ENCODE measurements around the gene EIF4E. TPM values are rescaled to one million over a fixed set of nuclear protein-coding genes. Genes with fewer than 3 reads are reported as not detected.
"Not testable (repeated sequence)": the region's sequence is repeated elsewhere in the genome, so short reads cannot be mapped to it uniquely, and the experiment has no call there.

Gene EIF4E
- total RNA-seq, 4 donors from 2014 or later = 24.6 to 149 (median 87.9) TPM

- H3K4me1 ChIP-seq = no peaks in the 10 kb centered on the region
- H3K36me3 ChIP-seq = no peaks in the 10 kb centered on the region
- intact Hi-C loops (cut with DNase I; ENCODE audit: low total_unique reads) = no loop called here
- no peak for DNase-seq
- TF ChIP-seq CTCF (IDR thresholded peaks at IDR 0.05) (no peak), POLR2A (IDR thresholded peaks at IDR 0.05) (no peak)
- no peaks in the 10 kb centered on the region for H3K27me3 ChIP-seq
- H3K9me3 ChIP-seq = no peaks in the 10 kb centered on the region
- H3K27ac ChIP-seq = no peak overlapping the region
- H3K4me3 ChIP-seq = no peak overlapping the region
Measured at GRCh38 chr4:98921292-98921691, 7.6 kb downstream of the EIF4E start.

GRCh38 chr4:98919996-98920395, 8.9 kb downstream of the EIF4E start:
- H3K9me3 ChIP-seq = no peaks in the 10 kb centered on the region
- H3K4me1 ChIP-seq = no peaks in the 10 kb centered on the region
- H3K36me3 ChIP-seq = no peaks in the 10 kb centered on the region
- H3K27me3 ChIP-seq = no peaks in the 10 kb centered on the region
- H3K27ac ChIP-seq = no peak overlapping the region
- H3K4me3 ChIP-seq = no peak overlapping the region
- intact Hi-C loops (cut with DNase I; ENCODE audit: low total_unique reads) = no loop called here
- TF ChIP-seq CTCF (IDR thresholded peaks at IDR 0.05) = no peak
- no peak for TF ChIP-seq POLR2A (IDR thresholded peaks at IDR 0.05)
- no peak for DNase-seq

DNA sequence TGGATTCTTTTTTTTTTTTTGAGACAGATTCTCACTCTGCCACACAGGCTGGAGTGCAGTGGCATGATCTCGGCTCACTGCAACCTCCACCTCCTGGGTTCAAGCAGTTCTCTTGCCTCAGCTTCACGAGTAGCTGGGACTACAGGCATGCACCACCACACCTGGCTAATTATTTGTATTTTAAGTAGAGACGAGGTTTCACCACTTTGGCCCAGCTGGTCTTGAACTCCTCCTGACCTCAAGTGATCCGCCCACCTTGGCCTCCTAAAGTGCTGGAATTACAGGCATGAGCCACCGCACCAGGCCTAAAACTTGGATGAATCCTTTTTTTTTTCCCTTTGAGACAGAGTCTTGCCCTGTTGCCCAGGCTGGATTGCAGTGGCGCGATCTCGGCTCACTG, 18.2 kb downstream of the EIF4E start:
- H3K9me3 ChIP-seq; H3K36me3 ChIP-seq; intact Hi-C loops (cut with DNase I; ENCODE audit: low total_unique reads); H3K27ac ChIP-seq; H3K4me3 ChIP-seq; H3K4me1 ChIP-seq; H3K27me3 ChIP-seq; DNase-seq: not testable (repeated sequence)

GRCh38 chr4:98909646-98910401, 19.1 kb downstream of the EIF4E start:
- no peak overlapping the region for H3K27ac ChIP-seq
- no peak overlapping the region for H3K4me3 ChIP-seq
- no peaks in the 10 kb centered on the region for H3K9me3 ChIP-seq
- intact Hi-C loops (cut with DNase I; ENCODE audit: low total_unique reads) = no loop called here
- H3K36me3 ChIP-seq = no peaks in the 10 kb centered on the region
- H3K4me1 ChIP-seq = no peaks in the 10 kb centered on the region
- no peak for DNase-seq
- TF ChIP-seq POLR2A (IDR thresholded peaks at IDR 0.05) (no peak), CTCF (IDR thresholded peaks at IDR 0.05) (no peak)
- H3K27me3 ChIP-seq = no peaks in the 10 kb centered on the region

GRCh38 chr4:98908703-98909262, 20.1 kb downstream of the EIF4E start:
- Histone ChIP-seq H3K36me3 (no peaks in the 10 kb centered on the region), H3K4me1 (no peaks in the 10 kb centered on the region), H3K27me3 (no peaks in the 10 kb centered on the region), H3K4me3 (no peak overlapping the region), H3K27ac (no peak overlapping the region), H3K9me3 (no peaks in the 10 kb centered on the region)
- no peak for DNase-seq
- intact Hi-C loops (cut with DNase I; ENCODE audit: low total_unique reads) = no loop called here
- TF ChIP-seq CTCF (IDR thresholded peaks at IDR 0.05) (no peak), POLR2A (IDR thresholded peaks at IDR 0.05) (no peak)
